GM19043 (cell line): ENCODE data around the gene FHOD3.
"Not testable (repeated sequence)": the region's sequence is repeated elsewhere in the genome, so short reads cannot be mapped to it uniquely, and the experiment has no call there.

ENCODE experiments used
- ATAC-seq: cut with Tn5 transposase; IDR thresholded peaks from one replicate; pipeline ENCODE4 v1.9.1; 2021; ENCODE audit warnings: low read depth; ENCODE audit not compliant: unreplicated experiment

The FHOD3 gene

GRCh38 chr18:36757991-36758390, 460.5 kb downstream of the FHOD3 start:
- no peak for ATAC-seq

- no peak for ATAC-seq
Observed at GRCh38 chr18:36758623-36759022, 461.1 kb downstream of the FHOD3 start.

GRCh38 chr18:36759167-36759776, 461.8 kb downstream of the FHOD3 start:
- no peak for ATAC-seq

GRCh38 chr18:36760598-36760997, 463.1 kb downstream of the FHOD3 start:
- ATAC-seq: no peak

- no peak for ATAC-seq
Observed at GRCh38 chr18:36761186-36761698, 463.7 kb downstream of the FHOD3 start.

- no peak for ATAC-seq
Observed at GRCh38 chr18:36762074-36762473, 464.6 kb downstream of the FHOD3 start.

- ATAC-seq: not testable (repeated sequence)
Observed at GRCh38 chr18:36762965-36763364, 465.5 kb downstream of the FHOD3 start.

- no peak for ATAC-seq
Observed at GRCh38 chr18:36766836-36767235, 469.3 kb downstream of the FHOD3 start.

GRCh38 chr18:36769172-36769571, 471.7 kb downstream of the FHOD3 start:
- no peak for ATAC-seq

GRCh38 chr18:36769611-36770314, 472.2 kb downstream of the FHOD3 start:
- ATAC-seq: no peak

- no peak for ATAC-seq
Observed at GRCh38 chr18:36770315-36770946, 472.9 kb downstream of the FHOD3 start.

- ATAC-seq: peak; percentile 59
Observed at GRCh38 chr18:36771245-36771644, 473.7 kb downstream of the FHOD3 start.

GRCh38 chr18:36772241-36772723, 474.8 kb downstream of the FHOD3 start:
- no peak for ATAC-seq

- ATAC-seq: no peak
Observed at GRCh38 chr18:36775396-36775795, 477.9 kb downstream of the FHOD3 start.

- ATAC-seq: no peak
Observed at GRCh38 chr18:36776650-36777049, 479.1 kb downstream of the FHOD3 start.

GRCh38 chr18:36777566-36777965, 480.1 kb downstream of the FHOD3 start:
- ATAC-seq: no peak

- ATAC-seq: no peak
Observed at GRCh38 chr18:36780748-36781147, 483.2 kb downstream of the FHOD3 start.

GRCh38 chr18:36782710-36783109, 485.2 kb downstream of the FHOD3 start:
- no peak for ATAC-seq

- no peak for ATAC-seq
Observed at GRCh38 chr18:36783792-36784191, 486.3 kb downstream of the FHOD3 start.

GRCh38 chr18:36786686-36787085, 489.2 kb downstream of the FHOD3 start:
- no peak for ATAC-seq

- no peak for ATAC-seq
Observed at GRCh38 chr18:36792634-36793283, 495.2 kb downstream of the FHOD3 start.
